Activated CD8-positive, alpha-beta T cell treated with anti-CD3 and anti-CD28 coated beads for 36 hours (primary cell): ENCODE data around the gene FAM171A2. TPM values are rescaled to one million over a fixed set of nuclear protein-coding genes. Genes with fewer than 3 reads are reported as not detected.

Experiments
- ATAC-seq: fragments of 200-7000 bp; cut with Tn5 transposase; one replicate; pipeline ENCODE4 v1.10.0; 2021; ENCODE audit warnings: mild to moderate bottlenecking, moderate library complexity
- CTCF ChIA-PET: fragments of 350-600 bp; sonication (Branson Sonifier 250); formaldehyde crosslinking; loops from one replicate; lab custom pipeline; 2021; ENCODE audit warnings: antibody characterized with exemption; lab: Charles Lee
- POLR2A ChIA-PET: fragments of 350-600 bp; sonication (Branson Sonifier 250); formaldehyde crosslinking; loops from one replicate; lab custom pipeline; 2021; ENCODE audit warnings: antibody characterized with exemption; lab: Charles Lee
- DNase-seq: peaks from one replicate; pipeline ENCODE4 v3.0.0-alpha.2; 2020
- H3K27ac Mint-ChIP-seq: one replicate; pipeline ENCODE4 v1.8.0; 2021; ENCODE audit warnings: mild to moderate bottlenecking, mixed read lengths
- H3K27me3 Mint-ChIP-seq: one replicate; pipeline ENCODE4 v1.8.0; 2021; ENCODE audit warnings: mixed read lengths
- H3K36me3 Mint-ChIP-seq: one replicate; pipeline ENCODE4 v1.8.0; 2021; ENCODE audit warnings: low read depth, mixed read lengths
- H3K4me1 Mint-ChIP-seq: one replicate; pipeline ENCODE4 v1.8.0; 2021; ENCODE audit warnings: low read depth, mixed read lengths
- H3K4me3 Mint-ChIP-seq: one replicate; pipeline ENCODE4 v1.8.0; 2021; ENCODE audit warnings: mild to moderate bottlenecking, moderate library complexity, mixed read lengths
- H3K9me3 Mint-ChIP-seq: one replicate; pipeline ENCODE4 v1.8.0; 2021; ENCODE audit warnings: mixed read lengths
- intact Hi-C: fragments of 100-400 bp; cut with micrococcal nuclease; formaldehyde crosslinking; loops from one replicate; pipeline ENCODE4 v1.10.0; 2022
- total RNA-seq, 2 experiments: library from RNA; stranded (reverse); gene quantifications; one replicate each; pipeline ENCODE4 v1.2.3, GENCODE V29; 2021
- TF ChIP-seq, protein P1 (sequence below): fragments of 200-600 bp; IDR thresholded peaks from one replicate; pipeline ENCODE4 v1.8.0; 2022; ENCODE audit warnings: antibody characterized with exemption, mild to moderate bottlenecking

Gene FAM171A2
- total RNA-seq, 2 experiments from 2014 or later, result 0.43 to 0.78 TPM

DNA sequence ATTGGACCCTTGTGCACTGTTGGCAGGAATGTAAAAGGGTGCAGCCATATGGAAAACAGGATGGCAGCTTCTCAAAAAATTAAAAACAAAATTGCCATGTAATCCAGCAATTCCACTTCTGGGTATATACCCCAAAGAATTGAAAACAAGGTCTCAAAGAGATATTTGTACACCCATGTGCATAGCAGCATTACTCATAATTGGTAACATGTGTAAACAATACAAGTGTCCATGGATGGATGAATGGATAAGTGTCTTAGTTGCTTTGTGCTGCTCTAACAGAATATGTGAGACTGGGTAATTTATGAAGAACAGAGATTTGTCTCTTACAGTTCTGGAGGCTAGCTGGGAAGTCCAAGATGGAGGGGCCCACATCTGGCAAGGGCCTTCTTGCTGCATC, 59.0 kb downstream of the FAM171A2 start:
- ATAC-seq (no peak), DNase-seq (no peak)
- Mint-ChIP-seq H3K9me3 (no peaks in the 10 kb centered on the region), H3K4me3 (no peak overlapping the region), H3K27ac (no peak overlapping the region), H3K27me3 (peaks cover 25% of the 10 kb centered on the region), H3K36me3 (no peaks in the 10 kb centered on the region), H3K4me1 (peaks cover 8% of the 10 kb centered on the region)
- ChIA-PET CTCF (interaction anchor here (1.0 kb wide), 1 partner anchor 41 kb away, joined by 4 read pairs; the partner anchor contains the start of gene GRN), POLR2A (no interaction called here)
- TF ChIP-seq, protein P1, sequence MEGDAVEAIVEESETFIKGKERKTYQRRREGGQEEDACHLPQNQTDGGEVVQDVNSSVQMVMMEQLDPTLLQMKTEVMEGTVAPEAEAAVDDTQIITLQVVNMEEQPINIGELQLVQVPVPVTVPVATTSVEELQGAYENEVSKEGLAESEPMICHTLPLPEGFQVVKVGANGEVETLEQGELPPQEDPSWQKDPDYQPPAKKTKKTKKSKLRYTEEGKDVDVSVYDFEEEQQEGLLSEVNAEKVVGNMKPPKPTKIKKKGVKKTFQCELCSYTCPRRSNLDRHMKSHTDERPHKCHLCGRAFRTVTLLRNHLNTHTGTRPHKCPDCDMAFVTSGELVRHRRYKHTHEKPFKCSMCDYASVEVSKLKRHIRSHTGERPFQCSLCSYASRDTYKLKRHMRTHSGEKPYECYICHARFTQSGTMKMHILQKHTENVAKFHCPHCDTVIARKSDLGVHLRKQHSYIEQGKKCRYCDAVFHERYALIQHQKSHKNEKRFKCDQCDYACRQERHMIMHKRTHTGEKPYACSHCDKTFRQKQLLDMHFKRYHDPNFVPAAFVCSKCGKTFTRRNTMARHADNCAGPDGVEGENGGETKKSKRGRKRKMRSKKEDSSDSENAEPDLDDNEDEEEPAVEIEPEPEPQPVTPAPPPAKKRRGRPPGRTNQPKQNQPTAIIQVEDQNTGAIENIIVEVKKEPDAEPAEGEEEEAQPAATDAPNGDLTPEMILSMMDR, result no peak
- intact Hi-C loops, result no loop called here

Other genes with a start within 250 kb of the FAM171A2 start
- 10 to 100 TPM; 19.1 to 19.3 TPM for gene HDAC5, start 240.2 kb downstream of the FAM171A2 start, total RNA-seq
- gene HROB, start 221.9 kb downstream of the FAM171A2 start, total RNA-seq, result 10 to 100 TPM; 16.8 to 17.9 TPM
- under 1 TPM; 0.18 to 0.27 TPM for gene ASB16, start 193.1 kb downstream of the FAM171A2 start, total RNA-seq
- gene TMUB2, start 176.9 kb downstream of the FAM171A2 start, total RNA-seq, result 10 to 100 TPM; 17.5 TPM
- 10 to 100 TPM; 58.1 to 62.3 TPM for gene ATXN7L3, start 164.0 kb downstream of the FAM171A2 start, total RNA-seq
- 100 to 1,000 TPM; 129 to 135 TPM for gene UBTF, start 144.2 kb downstream of the FAM171A2 start, total RNA-seq
- gene SLC4A1, start 95.7 kb downstream of the FAM171A2 start, total RNA-seq, result not detected
- under 1 TPM in 1 of 2 experiments, not detected in 1; 0.22 TPM for gene RUNDC3A, start 55.3 kb downstream of the FAM171A2 start, total RNA-seq
- gene SLC25A39, start 39.0 kb downstream of the FAM171A2 start, total RNA-seq, result 100 to 1,000 TPM; 149 to 153 TPM
- gene GRN, start 18.6 kb downstream of the FAM171A2 start, total RNA-seq, result 10 to 100 TPM; 34.8 to 35.5 TPM
- gene ITGA2B, start 25.8 kb upstream of the FAM171A2 start, total RNA-seq, result 1 to 10 TPM; 1.1 to 1.7 TPM
- gene GPATCH8, start 139.6 kb upstream of the FAM171A2 start, total RNA-seq, result 10 to 100 TPM; 34.0 to 36.8 TPM
- under 1 TPM; 0.16 to 0.22 TPM for gene FZD2, start 193.6 kb upstream of the FAM171A2 start, total RNA-seq